Pancreas (tissue), 10 donors: Measurements from ENCODE around the gene CASS4. TPM values are rescaled to one million over a fixed set of nuclear protein-coding genes. Genes with fewer than 3 reads are reported as not detected.
A peak's percentile ranks its signal among the peaks of the same experiment; 100 is the strongest.

ENCODE experiments used
- ATAC-seq, 4 donors: fragments of 200-7000 bp; cut with Tn5 transposase; one replicate each; pipeline versions ENCODE4 v1.8.0 to v1.9.1; 2020; ENCODE audit warnings: mild to moderate bottlenecking in 4 of 4, moderate library complexity in 4 of 4
- DNase-seq, 6 donors: peaks; one replicate each; pipeline ENCODE4 v3.0.0-alpha.2; 2020
- FAIRE-seq: peaks from 2 replicates; lab custom pipeline; 2012; peaks lifted over from hg19 to GRCh38; lab: Jason Lieb, UNC
- H3K27ac ChIP-seq, 4 donors: fragments of 200-600 bp; sonication (generic); 1 replicate in 3 of 4; 2 replicates in 1 of 4; pipeline versions ENCODE4 v1.5.0 to v1.8.0; 2020
- H3K27me3 ChIP-seq, 4 donors: fragments of 200-600 bp; one replicate each; pipeline ENCODE4 v1.8.0; 2021
- H3K36me3 ChIP-seq, 3 donors: fragments of 200-600 bp; sonication (generic) in 1 of 3; one replicate each; pipeline versions ENCODE4 v1.5.0 to v1.8.0; 2020 to 2021
- H3K4me1 ChIP-seq, 3 donors: fragments of 200-600 bp; one replicate each; pipeline ENCODE4 v1.8.0; 2021
- H3K4me3 ChIP-seq, 4 donors: fragments of 200-600 bp; sonication (generic) in 2 of 4; one replicate each; pipeline versions ENCODE4 v1.5.0 to v1.8.0; 2020 to 2021
- H3K9me3 ChIP-seq, 4 donors: fragments of 200-600 bp; one replicate each; pipeline ENCODE4 v1.8.0; 2021
- CTCF ChIP-seq, 4 donors: fragments of 200-600 bp; sonication (generic) in 3 of 4; IDR thresholded peaks; one replicate each; pipeline versions ENCODE4 v1.5.0 to v1.8.0; 2021; ENCODE audit warnings: antibody characterized with exemption in 4 of 4
- WGBS, 2 donors: extraction: QIAGEN DNeasy Blood & Tissue Kit; methylation state at CpG; one replicate each; pipeline ENCODE4 v1.1.7; 2013; 5-methylcytosine and 5-hydroxymethylcytosine counted together
- intact Hi-C, 3 donors: fragments of 100-400 bp; cut with DNase I; formaldehyde crosslinking; loops; one replicate each; pipeline versions ENCODE4 v1.11.1 to v1.14.2; 2022
- polyA plus RNA-seq, 2 donors: library from polyadenylated mRNA; stranded (reverse); fragments of 200-250 nt; gene quantifications; one replicate each; pipeline ENCODE4 v1.2.3, GENCODE V29; 2013
- total RNA-seq, 6 donors: library from RNA; stranded (reverse); fragmentation: NEBNext Ultra II Directional in 4 of 6; extraction: Animal tissue kit (Norgen Biotek cat#: 25700) in 4 of 6; gene quantifications; one replicate each; pipeline versions ENCODE4 v1.2.1 to v1.2.4, GENCODE V29; 2021 to 2023
- donor health status: healthy with polysubstance abuse.
- donor health status: DM: no; HTN: no; CAD: no; lungs with moderate emphysema.
- donor health status: DM: no; HTN: no; CAD: no.
- donor health status: control.
- donor health status: control.
- donor health status: Bipolar disorder and iron deficiency.
- donor health status: DM: yes; HTN: yes; CAD: no.
- donor health status: DM: no; HTN: no; CAD: no.
- donor health status: DM: no; HTN: no; CAD: no.
- donor health status: DM: yes; HTN: yes; CAD: no.

CASS4 gene
- total and polyA plus RNA-seq, 8 donors: 0.04 to 1.6 (median 0.22) TPM

GRCh38 chr20:56426926-56427325, 14.9 kb downstream of the CASS4 start:
- Histone ChIP-seq H3K4me3 (no peak overlapping the region), H3K36me3 (no peaks in the 10 kb centered on the region), H3K4me1 (no peaks in the 10 kb centered on the region), H3K9me3 (no peaks in the 10 kb centered on the region), H3K27ac (no peak overlapping the region), H3K27me3 (no peaks in the 10 kb centered on the region)
- ATAC-seq (no peak), DNase-seq (no peak), FAIRE-seq (no peak)
- no peak for TF ChIP-seq CTCF (IDR thresholded peaks at IDR 0.05)
- intact Hi-C loops: no loop called here

GRCh38 chr20:56427797-56428196, 15.7 kb downstream of the CASS4 start:
- no peak for DNase-seq
- Histone ChIP-seq H3K9me3 (no peaks in the 10 kb centered on the region), H3K27ac (no peak overlapping the region), H3K27me3 (no peaks in the 10 kb centered on the region), H3K36me3 (no peaks in the 10 kb centered on the region), H3K4me3 (no peak overlapping the region), H3K4me1 (no peaks in the 10 kb centered on the region)
- intact Hi-C loops: no loop called here
- no peak for TF ChIP-seq CTCF (IDR thresholded peaks at IDR 0.05)
- 76 to 77% methylated on average over 4 of the region's 4 CpGs for WGBS, 2 donors
- peak in 1 of 4 donors; percentile 25 for ATAC-seq
- no peak for FAIRE-seq

- intact Hi-C loops: no loop called here
- DNase-seq: no peak
- TF ChIP-seq CTCF (IDR thresholded peaks at IDR 0.05): no peak
Observed at GRCh38 chr20:56428410-56428809, 16.4 kb downstream of the CASS4 start.

GRCh38 chr20:56428881-56429280, 16.8 kb downstream of the CASS4 start:
- Histone ChIP-seq H3K27ac (no peak overlapping the region), H3K4me3 (no peak overlapping the region), H3K27me3 (no peaks in the 10 kb centered on the region), H3K36me3 (no peaks in the 10 kb centered on the region), H3K4me1 (no peaks in the 10 kb centered on the region), H3K9me3 (no peaks in the 10 kb centered on the region)
- no peak for TF ChIP-seq CTCF (IDR thresholded peaks at IDR 0.05)
- DNase-seq (no peak), FAIRE-seq (no peak), ATAC-seq (peak in 1 of 4 donors; percentile 16)
- WGBS, 2 donors: 54 to 69% methylated on average over 8 of the region's 8 CpGs
- intact Hi-C loops: no loop called here

More at GRCh38 chr20:56428410-56428809, 16.4 kb downstream of the CASS4 start:
- Histone ChIP-seq H3K4me1 (no peaks in the 10 kb centered on the region), H3K9me3 (no peaks in the 10 kb centered on the region), H3K4me3 (no peak overlapping the region), H3K27ac (no peak overlapping the region), H3K36me3 (no peaks in the 10 kb centered on the region), H3K27me3 (no peaks in the 10 kb centered on the region)
- FAIRE-seq (no peak), ATAC-seq (no peak)
- WGBS, 2 donors: 62 to 76% methylated on average over 5 of the region's 5 CpGs

- no peak overlapping the region for H3K27ac ChIP-seq
- no peaks in the 10 kb centered on the region for H3K4me1 ChIP-seq
- ATAC-seq (no peak), DNase-seq (no peak), FAIRE-seq (no peak)
- H3K9me3 ChIP-seq: no peaks in the 10 kb centered on the region
- intact Hi-C loops: no loop called here
- WGBS, 2 donors: 40 to 56% methylated on average over 6 of the region's 6 CpGs
- no peak overlapping the region for H3K4me3 ChIP-seq
- H3K27me3 ChIP-seq: no peaks in the 10 kb centered on the region
- no peak for TF ChIP-seq CTCF (IDR thresholded peaks at IDR 0.05)
- no peaks in the 10 kb centered on the region for H3K36me3 ChIP-seq
Observed at GRCh38 chr20:56429502-56429901, 17.4 kb downstream of the CASS4 start.
